Measurements from ENCODE around the gene SHISA3.

- TF ChIP-seq CTCF (conservative IDR thresholded peaks at IDR 0.05) (no peak), ZFX (IDR thresholded peaks at IDR 0.05) (no peak)
Observed at GRCh38 chr4:42417550-42417949, 20.3 kb downstream of the SHISA3 start.

Data from C4-2B (cell line).